SK-N-SH treated with all-trans-retinoic acid at 6 μM for 48 hours (cell line): ENCODE data around the gene CYLD.

Source experiments
- ATAC-seq: fragments of 200-7000 bp; cut with Tn5 transposase; 3 replicates; pipeline ENCODE4 v1.9.1; 2020; ENCODE audit warnings: mild to moderate bottlenecking, moderate library complexity
- BACH2 ChIP-seq: fragments of 250-450 bp; sonication (Bioruptor Pico); IDR thresholded peaks from 2 replicates; pipeline ENCODE4 v1.9.0; 2021; ENCODE audit warnings: mild to moderate bottlenecking, borderline replicate concordance
- CREB5 ChIP-seq: fragments of 250-450 bp; sonication (Bioruptor Pico); IDR thresholded peaks from 2 replicates; pipeline ENCODE4 v1.5.1; 2020; ENCODE audit warnings: low read depth, mild to moderate bottlenecking, moderate library complexity
- CSDC2 ChIP-seq: fragments of 250-450 bp; sonication (Bioruptor Pico); IDR thresholded peaks from 2 replicates; pipeline ENCODE4 v1.5.0; 2020; ENCODE audit warnings: mild to moderate bottlenecking, moderate library complexity
- CSRNP3 ChIP-seq: fragments of 250-450 bp; sonication (Bioruptor Pico); IDR thresholded peaks from 2 replicates; pipeline ENCODE4 v1.5.1; 2021; ENCODE audit warnings: mild to moderate bottlenecking, moderate library complexity
- ESRRG ChIP-seq: fragments of 250-450 bp; sonication (Bioruptor Pico); IDR thresholded peaks from 2 replicates; pipeline ENCODE4 v1.6.1; 2021; ENCODE audit warnings: mild to moderate bottlenecking
- GLIS3 ChIP-seq: fragments of 250-450 bp; sonication (Bioruptor Pico); IDR thresholded peaks from 2 replicates; pipeline ENCODE4 v1.5.0; 2020; ENCODE audit warnings: mild to moderate bottlenecking, moderate library complexity
- OSR1 ChIP-seq: fragments of 250-450 bp; sonication (Bioruptor Pico); IDR thresholded peaks from 2 replicates; pipeline ENCODE4 v1.8.0; 2022; ENCODE audit warnings: moderate library complexity, mild to moderate bottlenecking, inconsistent platforms
- PATZ1 ChIP-seq: fragments of 250-450 bp; sonication (Bioruptor Pico); IDR thresholded peaks from 2 replicates; pipeline ENCODE4 v1.8.0; 2020; ENCODE audit warnings: mild to moderate bottlenecking, moderate library complexity, borderline replicate concordance
- PPARA ChIP-seq: fragments of 250-450 bp; sonication (Bioruptor Pico); IDR thresholded peaks from 2 replicates; pipeline ENCODE4 v1.5.0; 2020; ENCODE audit warnings: mild to moderate bottlenecking, borderline replicate concordance
- TSHZ2 ChIP-seq: fragments of 250-450 bp; sonication (Bioruptor Pico); IDR thresholded peaks from 2 replicates; pipeline ENCODE4 v1.5.0; 2020; ENCODE audit warnings: mild to moderate bottlenecking, moderate library complexity
- ZC3H10 ChIP-seq: fragments of 250-450 bp; sonication (Bioruptor Pico); IDR thresholded peaks from 2 replicates; pipeline ENCODE4 v1.5.1; 2021; ENCODE audit warnings: mild to moderate bottlenecking, moderate library complexity
- ZFP30 ChIP-seq: fragments of 450-650 bp; formaldehyde crosslinking; IDR thresholded peaks from 2 replicates; pipeline ENCODE4 v1.5.0; 2022; ENCODE audit warnings: mild to moderate bottlenecking, moderate library complexity
- ZNF565 ChIP-seq: fragments of 450-650 bp; formaldehyde crosslinking; conservative IDR thresholded peaks from 2 replicates; pipeline ENCODE4 v1.5.0; 2020; ENCODE audit warnings: low read depth, mild to moderate bottlenecking, moderate library complexity
- ZNF70 ChIP-seq: fragments of 450-650 bp; formaldehyde crosslinking; IDR thresholded peaks from 2 replicates; pipeline ENCODE4 v1.5.0; 2020; ENCODE audit warnings: mild to moderate bottlenecking, moderate library complexity

The CYLD gene

DNA sequence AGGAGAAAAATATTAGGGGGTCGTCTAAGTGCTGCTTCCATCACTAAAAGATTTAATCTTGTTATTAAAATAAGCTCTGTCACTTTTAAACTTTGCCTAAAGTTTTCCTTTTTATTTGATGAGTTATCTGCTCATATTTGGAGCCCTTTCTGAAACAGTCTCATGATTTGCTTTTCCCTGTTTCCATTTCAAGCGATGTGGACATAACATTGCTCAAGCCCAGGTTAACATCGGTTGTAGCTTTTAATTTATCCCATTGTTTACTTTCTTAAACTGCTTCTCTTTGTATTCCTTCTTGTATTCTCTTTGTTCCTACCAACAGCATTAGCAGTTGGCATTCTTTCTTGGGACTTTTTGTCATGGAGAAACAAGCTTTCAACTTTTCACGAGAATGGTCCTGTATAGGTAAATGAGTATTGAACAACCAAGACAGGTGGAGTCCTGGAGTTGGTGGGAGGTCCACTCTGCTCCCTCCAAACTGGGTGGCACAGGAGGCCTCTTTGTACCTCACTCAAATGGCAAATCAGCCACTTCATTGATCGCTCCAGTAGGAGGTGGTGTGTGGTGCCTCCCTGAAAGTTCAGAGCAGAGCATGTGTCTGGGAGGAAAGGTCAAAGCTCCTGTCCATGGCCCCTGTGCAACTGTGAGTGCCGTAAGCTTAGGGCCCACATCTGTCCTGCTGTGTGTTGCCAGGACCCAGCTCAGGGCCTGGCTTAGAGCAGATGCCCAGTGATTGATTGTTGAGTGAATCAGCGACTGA lies 107.0 kb downstream of the CYLD start:
- TF ChIP-seq ZNF70 (no peak), TSHZ2 (CRISPR knock-in tag) (no peak), CREB5 (no peak), BACH2 (no peak), PPARA (CRISPR knock-in tag) (no peak), ZNF565 (CRISPR knock-in tag) (no peak), CSRNP3 (no peak), GLIS3 (CRISPR knock-in tag) (no peak), ESRRG (CRISPR knock-in tag) (no peak), PATZ1 (CRISPR knock-in tag) (no peak), ZFP30 (CRISPR knock-in tag) (no peak), OSR1 (CRISPR knock-in tag) (no peak), CSDC2 (CRISPR knock-in tag) (no peak), ZC3H10 (CRISPR knock-in tag) (no peak)
- no peak for ATAC-seq
